IMR-90 (cell line): Measurements from ENCODE around the gene MRPL49. TPM values are rescaled to one million over a fixed set of nuclear protein-coding genes. Genes with fewer than 3 reads are reported as not detected.

Experiments used
- ATAC-seq: fragments of 200-7000 bp; cut with Tn5 transposase; 2 replicates; pipeline ENCODE4 v1.9.1; 2020; ENCODE audit warnings: low read depth, mild to moderate bottlenecking, moderate library complexity
- BruUV-seq: library from RNA; stranded (reverse); fragments of 400-500 nt; replicated peaks from 2 replicates; lab custom pipeline; 2021; lab: Mats Ljungman, UMichigan
- CTCF ChIA-PET: fragments of 300-600 bp; formaldehyde crosslinking; extraction: SDS; loops from one replicate; lab custom pipeline; 2021; ENCODE audit warnings: antibody characterized with exemption; lab: Yijun Ruan, JAX
- POLR2A ChIA-PET: fragments of 300-600 bp; sonication (Branson Sonifier 250); formaldehyde crosslinking; loops from one replicate; lab custom pipeline; 2022; ENCODE audit warnings: antibody characterized with exemption; ENCODE audit not compliant: unreplicated experiment; lab: Charles Lee
- DNase-seq: peaks from one replicate; pipeline ENCODE4 v3.0.0; 2013
- H2AFZ ChIP-seq: replicated peaks from 2 replicates; pipeline ENCODE3; 2013; ENCODE audit warnings: low read length, mild to moderate bottlenecking; ENCODE audit not compliant: poor library complexity
- H2AK5ac ChIP-seq: 2 replicates; pipeline ENCODE4 v1.6.1; 2013; ENCODE audit warnings: low read depth, low read length, inconsistent platforms
- H2AK9ac ChIP-seq: replicated peaks from 2 replicates; pipeline ENCODE3; 2013; ENCODE audit warnings: mild to moderate bottlenecking, low read depth, low read length, moderate library complexity; ENCODE audit not compliant: poor library complexity
- H2BK120ac ChIP-seq: 2 replicates; pipeline ENCODE4 v1.6.1; 2013; ENCODE audit warnings: low read depth, low read length, inconsistent platforms
- H2BK15ac ChIP-seq: 3 replicates; pipeline ENCODE4 v1.6.1; 2013; ENCODE audit warnings: low read depth, low read length, inconsistent platforms
- H2BK20ac ChIP-seq: 2 replicates; pipeline ENCODE4 v1.6.1; 2013; ENCODE audit warnings: low read depth, mild to moderate bottlenecking, inconsistent platforms, low read length, moderate library complexity
- H2BK5ac ChIP-seq: 2 replicates; pipeline ENCODE4 v1.6.1; 2013; ENCODE audit warnings: mild to moderate bottlenecking, low read depth, low read length, inconsistent platforms; ENCODE audit not compliant: poor library complexity, severe bottlenecking
- H3K14ac ChIP-seq: replicated peaks from 2 replicates; pipeline ENCODE4 v1.6.1; 2013; ENCODE audit warnings: low read depth, low read length, inconsistent platforms
- H3K18ac ChIP-seq: 2 replicates; pipeline ENCODE4 v1.6.1; 2013; ENCODE audit warnings: low read depth, low read length, control low read depth
- H3K23ac ChIP-seq: 2 replicates; pipeline ENCODE4 v1.6.1; 2013; ENCODE audit warnings: low read depth, low read length, inconsistent platforms
- H3K27ac ChIP-seq: 2 replicates; pipeline ENCODE4 v1.5.1; 2013; ENCODE audit warnings: mild to moderate bottlenecking, control low read depth, low read length; ENCODE audit not compliant: insufficient read depth
- H3K27me3 ChIP-seq: 2 replicates; pipeline ENCODE4 v1.6.1; 2013; ENCODE audit warnings: low read length; ENCODE audit not compliant: control insufficient read depth, insufficient read depth
- H3K36me3 ChIP-seq: 2 replicates; pipeline ENCODE4 v1.6.1; 2013; ENCODE audit warnings: low read length, mixed read lengths; ENCODE audit not compliant: control insufficient read depth, insufficient read depth
- H3K4ac ChIP-seq: 2 replicates; pipeline ENCODE4 v1.6.1; 2013; ENCODE audit warnings: low read depth, low read length, inconsistent platforms
- H3K4me1 ChIP-seq: 2 replicates; pipeline ENCODE4 v1.6.1; 2013; ENCODE audit warnings: low read length, mixed read lengths; ENCODE audit not compliant: control insufficient read depth, insufficient read depth
- H3K4me2 ChIP-seq: 2 replicates; pipeline ENCODE4 v1.6.1; 2013; ENCODE audit warnings: low read depth, mild to moderate bottlenecking, control low read depth, low read length, moderate library complexity
- H3K4me3 ChIP-seq: 2 replicates; pipeline ENCODE4 v1.5.1; 2013; ENCODE audit warnings: low read depth, mild to moderate bottlenecking, control low read depth, low read length, moderate library complexity; ENCODE audit not compliant: insufficient read depth
- H3K56ac ChIP-seq: 2 replicates; pipeline ENCODE4 v1.6.1; 2013; ENCODE audit warnings: low read length, inconsistent platforms; ENCODE audit not compliant: insufficient read depth; ENCODE audit errors: extremely low read depth
- H3K79me1 ChIP-seq, 2 experiments: 2 replicates each; pipeline ENCODE4 v1.6.1; 2013; ENCODE audit warnings: low read length in 2 of 2, inconsistent platforms in 1 of 2, low read depth in 1 of 2
- H3K9ac ChIP-seq: 2 replicates; pipeline ENCODE4 v1.6.1; 2013; ENCODE audit warnings: low read depth, low read length, control low read depth
- H3K9me1 ChIP-seq: 2 replicates; pipeline ENCODE4 v1.6.1; 2013; ENCODE audit warnings: low read length, inconsistent platforms; ENCODE audit not compliant: insufficient read depth
- H3K9me3 ChIP-seq: 2 replicates; pipeline ENCODE4 v1.6.1; 2013; ENCODE audit warnings: low read length; ENCODE audit not compliant: control insufficient read depth, insufficient read depth
- H4K20me1 ChIP-seq: 2 replicates; pipeline ENCODE4 v1.6.1; 2013; ENCODE audit warnings: low read length, inconsistent platforms; ENCODE audit not compliant: insufficient read depth
- H4K5ac ChIP-seq: 2 replicates; pipeline ENCODE4 v1.6.1; 2013; ENCODE audit warnings: mild to moderate bottlenecking, low read depth, low read length, control low read depth
- H4K8ac ChIP-seq, 2 experiments: 2 replicates each; pipeline ENCODE4 v1.6.1; 2013; ENCODE audit warnings: low read depth in 2 of 2, low read length in 2 of 2, control low read depth in 1 of 2, inconsistent platforms in 1 of 2
- H4K91ac ChIP-seq: 2 replicates; pipeline ENCODE4 v1.6.1; 2013; ENCODE audit warnings: low read depth, low read length, inconsistent platforms; ENCODE audit not compliant: insufficient read depth
- MXI1 ChIP-seq: IDR thresholded peaks from 2 replicates; pipeline ENCODE4 v1.6.1; 2012; ENCODE audit warnings: low read depth, mild to moderate bottlenecking, low read length, moderate library complexity, borderline replicate concordance
- WGBS, 2 experiments: methylation state at CpG; one replicate each; pipeline versions ENCODE4 v1.1.5 to v1.1.7; 2013; ENCODE audit warnings: missing lambda C conversion rate in 2 of 2; ENCODE audit not compliant: insufficient read length in 1 of 2; ENCODE audit errors: extremely low coverage in 2 of 2; 5-methylcytosine and 5-hydroxymethylcytosine counted together
- dilution Hi-C: fragments of 300-500 bp; cut with HindIII; formaldehyde crosslinking; loops from one replicate; pipeline ENCODE4 v1.14.3; 2018; ENCODE audit warnings: low sequenced_read_pairs; ENCODE audit not compliant: unreplicated experiment
- in situ Hi-C: fragments of 300-500 bp; cut with MboI; formaldehyde crosslinking; loops from 3 replicates; pipeline ENCODE4 v1.14.3; 2019; ENCODE audit warnings: low sequenced_read_pairs, inconsistent platforms, mixed read lengths
- intact Hi-C: fragments of 100-400 bp; cut with micrococcal nuclease; formaldehyde crosslinking; loops from 2 replicates; pipeline ENCODE4 v1.10.0; 2022
- polyA plus RNA-seq, 3 experiments: library from polyadenylated mRNA; depleted of rRNA; stranded (reverse); fragments of >200 nt; gene quantifications; 2 replicates each; pipeline ENCODE4 v1.2.3, GENCODE V29; 2012; ENCODE audit warnings: low replicate concordance in 1 of 3
- total RNA-seq: library from RNA; depleted of rRNA; stranded (reverse); fragments of >200 nt; gene quantifications from 2 replicates; pipeline ENCODE4 v1.2.3, GENCODE V29; 2012

Gene MRPL49
- total and polyA plus RNA-seq, 2 of the 4 experiments (the other 2 are of a cell fraction): 55.2 to 56.8 TPM

GRCh38 chr11:65114538-65115171 lies 7.5 kb upstream of the MRPL49 start:
- H3K9me3 ChIP-seq: no peaks in the 10 kb centered on the region
- no peak overlapping the region for H3K4me2 ChIP-seq
- H4K91ac ChIP-seq: no peak overlapping the region
- no peak overlapping the region for H2AK9ac ChIP-seq
- POLR2A ChIA-PET: no interaction called here
- CTCF ChIA-PET: no interaction called here
- peaks cover 11% of the 10 kb centered on the region; the same call in 1 of the 2 replicates for H4K20me1 ChIP-seq
- no peak overlapping the region for H3K18ac ChIP-seq
- H2AFZ ChIP-seq: no peak overlapping the region
- no peak overlapping the region for H3K56ac ChIP-seq
- 0 out of 2 replicates have a peak, but pooled peaks cover 2% of the 10 kb centered on the region for H3K9me1 ChIP-seq
- no peak overlapping the region for H3K27ac ChIP-seq
- no peak overlapping the region for H3K4ac ChIP-seq
- no TSS peak for BruUV-seq
- no peak overlapping the region for H2BK5ac ChIP-seq
- H3K14ac ChIP-seq: no peak overlapping the region
- no peak for TF ChIP-seq MXI1
- H2BK20ac ChIP-seq: no peak overlapping the region
- no peak overlapping the region for H4K5ac ChIP-seq
- WGBS, 2 experiments: 98% methylated on average over 6 of the region's 11 CpGs; no CpG with 5 or more reads in 1 of the 2 experiments
- H3K79me1 ChIP-seq: peaks cover 2 to 31% of the 10 kb centered on the region in 2 experiments
- H2BK120ac ChIP-seq: no peak overlapping the region
- no peak overlapping the region for H2AK5ac ChIP-seq
- dilution Hi-C loops (no loop called here), in situ Hi-C loops (no loop called here), intact Hi-C loops (loop anchor here (5.0 kb wide), 1 partner anchor 138 kb away; no protein-coding TSS in a partner anchor)
- DNase-seq (no peak), ATAC-seq (no peak)
- peaks cover 9% of the 10 kb centered on the region for H3K36me3 ChIP-seq
- H3K23ac ChIP-seq: no peak overlapping the region
- no peak overlapping the region for H2BK15ac ChIP-seq
- H3K4me1 ChIP-seq: peaks cover 20% of the 10 kb centered on the region
- H3K4me3 ChIP-seq: no peak overlapping the region
- H4K8ac ChIP-seq: no peak overlapping the region
- H3K9ac ChIP-seq: no peak overlapping the region
- no peaks in the 10 kb centered on the region for H3K27me3 ChIP-seq
